Bronchial epithelial cell (primary cell): ENCODE data around the gene N4BP2. TPM values are rescaled to one million over a fixed set of nuclear protein-coding genes. Genes with fewer than 3 reads are reported as not detected.
A peak's percentile ranks its signal among the peaks of the same experiment; 100 is the strongest.

Experiments used
- DNase-seq: peaks from one replicate; pipeline ENCODE4 v3.0.0-alpha.2; 2010; ENCODE audit warnings: low read depth
- FAIRE-seq: peaks from 2 replicates; lab custom pipeline; 2011; peaks lifted over from hg19 to GRCh38; lab: Jason Lieb, UNC
- H3K27me3 ChIP-seq: 2 replicates; pipeline ENCODE4 v1.5.1; 2011; ENCODE audit warnings: low read length; ENCODE audit not compliant: control insufficient read depth, insufficient read depth
- H3K36me3 ChIP-seq: 2 replicates; pipeline ENCODE4 v1.5.1; 2011; ENCODE audit warnings: low read length; ENCODE audit not compliant: control insufficient read depth, insufficient read depth
- H3K4me3 ChIP-seq: 2 replicates; pipeline ENCODE4 v1.5.1; 2011; ENCODE audit warnings: mild to moderate bottlenecking, low read depth, low read length, control low read depth
- CTCF ChIP-seq: IDR thresholded peaks from 2 replicates; pipeline ENCODE4 v1.5.1; 2011; ENCODE audit warnings: mild to moderate bottlenecking, moderate library complexity, low read length, control low read depth, inconsistent platforms; ENCODE audit not compliant: insufficient read depth, severe bottlenecking
- total RNA-seq: library from RNA; depleted of rRNA; stranded (reverse); fragments of >200 nt; gene quantifications from 2 replicates; pipeline ENCODE4 v1.2.1, GENCODE V29; 2014

Gene N4BP2
- total RNA-seq, 1 donor from 2014 or later: 9.0 TPM

- no peaks in the 10 kb centered on the region for H3K27me3 ChIP-seq
- no peak overlapping the region for H3K4me3 ChIP-seq
- DNase-seq (peak; percentile 71), FAIRE-seq (no peak)
- peak; percentile 66 for TF ChIP-seq CTCF
- H3K36me3 ChIP-seq: no peaks in the 10 kb centered on the region
Observed at GRCh38 chr4:40149960-40150385, 93.3 kb downstream of the N4BP2 start.

GRCh38 chr4:40150932-40151331 lies 94.3 kb downstream of the N4BP2 start:
- Histone ChIP-seq H3K27me3 (no peaks in the 10 kb centered on the region), H3K36me3 (no peaks in the 10 kb centered on the region), H3K4me3 (no peak overlapping the region)
- no peak for TF ChIP-seq CTCF
- FAIRE-seq: no peak
- DNase-seq: no peak

GRCh38 chr4:40152637-40153036 lies 96.0 kb downstream of the N4BP2 start:
- no peak for TF ChIP-seq CTCF
- DNase-seq (no peak), FAIRE-seq (no peak)

GRCh38 chr4:40157436-40157835 lies 100.8 kb downstream of the N4BP2 start:
- H3K27me3 ChIP-seq: no peaks in the 10 kb centered on the region
- H3K4me3 ChIP-seq: no peak overlapping the region
- FAIRE-seq: no peak
- DNase-seq: no peak
- H3K36me3 ChIP-seq: no peaks in the 10 kb centered on the region
- no peak for TF ChIP-seq CTCF

More at GRCh38 chr4:40152637-40153036, 96.0 kb downstream of the N4BP2 start:
- Histone ChIP-seq H3K36me3 (no peaks in the 10 kb centered on the region), H3K4me3 (no peak overlapping the region), H3K27me3 (no peaks in the 10 kb centered on the region)

GRCh38 chr4:40160258-40160657 lies 103.6 kb downstream of the N4BP2 start:
- DNase-seq: no peak
- no peak for TF ChIP-seq CTCF
- Histone ChIP-seq H3K27me3 (no peaks in the 10 kb centered on the region), H3K4me3 (no peak overlapping the region), H3K36me3 (no peaks in the 10 kb centered on the region)
- FAIRE-seq: no peak

GRCh38 chr4:40164459-40164858 lies 107.8 kb downstream of the N4BP2 start:
- FAIRE-seq: no peak
- TF ChIP-seq CTCF: no peak
- Histone ChIP-seq H3K27me3 (no peaks in the 10 kb centered on the region), H3K4me3 (no peak overlapping the region), H3K36me3 (no peaks in the 10 kb centered on the region)
- DNase-seq: no peak
